Activated CD4-positive, alpha-beta T cell treated with anti-CD3 and anti-CD28 coated beads for 4 hours (primary cell): ENCODE measurements around the gene ARSB.

Experiments
- DNase-seq, 2 donors: peaks; one replicate each; pipeline ENCODE4 v3.0.0-alpha.2; 2020

ARSB gene

DNA sequence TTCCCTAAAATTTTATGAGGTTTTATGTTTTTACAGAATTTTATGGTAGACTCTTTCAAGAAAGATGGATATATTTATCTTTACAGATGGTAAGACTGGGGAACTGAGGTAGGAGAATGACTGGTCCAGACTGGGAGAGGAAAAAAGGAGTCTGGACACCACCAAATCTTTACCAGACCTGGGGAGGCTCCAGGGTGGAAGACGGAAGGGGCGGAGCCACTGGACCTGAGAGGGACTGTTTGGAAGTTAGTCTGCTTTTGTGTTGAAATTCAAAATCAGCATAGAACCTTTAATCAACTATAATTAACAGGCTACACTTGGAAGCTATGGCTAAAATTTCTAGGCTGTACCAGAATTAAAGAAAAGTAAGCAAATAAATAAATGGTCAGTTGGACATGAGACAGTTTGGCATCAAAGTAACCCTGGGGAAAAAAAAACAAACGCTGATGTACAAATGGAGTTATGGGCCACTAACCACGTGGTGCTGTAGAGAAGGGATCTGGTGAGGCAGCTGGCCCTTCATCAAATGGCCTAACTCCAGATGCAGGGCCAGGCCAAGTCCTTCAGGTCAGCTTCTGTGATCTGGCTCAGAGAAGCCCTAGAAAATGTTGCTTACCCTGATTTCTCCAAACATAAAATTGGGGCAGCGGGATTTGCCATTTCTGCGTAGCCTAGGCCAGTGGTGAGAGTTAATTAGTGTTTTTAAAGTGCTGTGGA lies 155.1 kb downstream of the ARSB start:
- no peak for DNase-seq

GRCh38 chr5:78827725-78828124 lies 157.4 kb downstream of the ARSB start:
- no peak for DNase-seq

GRCh38 chr5:78824831-78825281 lies 160.3 kb downstream of the ARSB start:
- no peak for DNase-seq

GRCh38 chr5:78823196-78823595 lies 161.9 kb downstream of the ARSB start:
- DNase-seq: no peak

GRCh38 chr5:78821536-78822021 lies 163.5 kb downstream of the ARSB start:
- DNase-seq: no peak

GRCh38 chr5:78819707-78820106 lies 165.4 kb downstream of the ARSB start:
- no peak for DNase-seq

GRCh38 chr5:78819166-78819565 lies 165.9 kb downstream of the ARSB start:
- DNase-seq: no peak

GRCh38 chr5:78816143-78816765 lies 168.9 kb downstream of the ARSB start:
- no peak for DNase-seq

DNA sequence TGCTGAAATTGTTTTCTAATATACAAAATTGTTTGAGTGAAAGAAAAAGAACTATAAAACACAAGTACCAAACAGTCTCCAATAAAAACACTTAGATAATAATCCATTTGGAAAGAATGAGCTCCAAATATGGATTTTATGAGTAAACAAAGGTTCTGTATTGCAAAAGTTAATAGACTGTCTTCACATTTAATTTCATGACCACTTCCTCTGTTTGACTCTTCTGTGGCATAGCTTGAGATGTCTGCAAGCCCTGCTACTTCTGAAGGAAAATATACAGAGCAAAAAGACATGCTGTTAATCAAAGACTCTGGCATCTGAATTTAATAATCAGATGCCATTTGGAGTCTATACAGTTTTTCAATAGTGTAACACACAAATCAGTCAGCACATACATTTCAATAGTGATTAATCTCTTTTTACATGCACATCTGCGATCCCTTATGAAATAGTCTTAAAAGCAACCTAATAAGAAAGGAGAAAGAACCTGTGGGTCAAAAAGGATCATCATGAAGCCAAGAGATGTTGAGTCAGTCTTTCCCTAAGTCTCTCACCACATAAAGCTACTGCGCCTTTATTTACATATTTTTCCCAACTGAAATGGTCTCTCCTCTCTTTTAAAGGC lies 171.1 kb downstream of the ARSB start:
- DNase-seq: no peak

- DNase-seq: no peak
Observed at GRCh38 chr5:78813286-78813685, 171.8 kb downstream of the ARSB start.

DNA sequence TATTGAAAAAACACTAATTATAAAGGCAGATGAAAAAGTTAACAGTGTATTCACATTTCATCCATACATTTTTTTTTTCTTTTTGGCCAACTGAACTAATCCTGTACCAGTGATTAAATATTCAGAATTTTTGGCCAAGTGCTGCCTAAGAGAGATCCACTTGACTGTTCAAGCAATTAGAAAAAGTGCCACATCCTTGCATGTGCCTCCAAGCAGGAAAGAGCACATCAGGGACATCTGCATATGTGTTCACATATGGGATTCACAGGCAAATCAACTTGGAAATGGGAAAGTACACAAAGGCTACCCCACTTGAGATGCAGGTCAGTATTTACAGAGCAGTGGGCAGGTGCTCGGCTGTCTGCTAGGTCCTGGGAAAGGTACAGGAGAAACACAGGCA lies 173.2 kb downstream of the ARSB start:
- no peak for DNase-seq

DNA sequence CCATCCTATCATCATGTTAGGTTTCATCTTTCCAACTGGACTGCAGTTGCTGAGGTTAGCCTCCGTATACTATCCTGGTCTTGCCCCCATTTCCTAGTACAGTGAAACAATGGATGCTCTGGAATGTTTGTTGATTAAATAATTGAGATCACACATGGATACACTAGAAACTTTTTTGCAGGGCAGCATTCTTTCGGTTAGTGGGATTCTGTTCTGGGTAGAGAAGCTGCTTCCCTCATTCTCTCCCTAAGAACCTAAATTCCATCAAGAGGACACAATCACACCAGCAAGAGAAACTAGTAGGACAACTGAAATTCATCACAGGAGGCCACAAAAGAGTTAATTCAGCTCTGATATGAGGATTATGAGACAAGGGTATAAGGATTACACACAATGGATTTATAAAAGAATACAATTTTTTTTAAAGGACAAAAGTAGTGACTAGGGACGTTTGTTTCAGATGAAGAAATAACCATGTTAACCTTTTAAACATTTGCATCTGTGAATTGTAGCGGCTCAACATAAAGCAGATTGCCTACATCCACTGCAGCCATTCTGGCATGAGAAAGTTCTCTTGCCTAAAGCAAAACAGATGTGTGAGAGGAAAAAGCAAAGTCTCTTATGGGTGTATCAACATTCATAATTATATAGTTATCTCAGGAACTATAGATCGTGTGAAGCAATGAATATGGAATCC lies 173.8 kb downstream of the ARSB start:
- no peak for DNase-seq

DNA sequence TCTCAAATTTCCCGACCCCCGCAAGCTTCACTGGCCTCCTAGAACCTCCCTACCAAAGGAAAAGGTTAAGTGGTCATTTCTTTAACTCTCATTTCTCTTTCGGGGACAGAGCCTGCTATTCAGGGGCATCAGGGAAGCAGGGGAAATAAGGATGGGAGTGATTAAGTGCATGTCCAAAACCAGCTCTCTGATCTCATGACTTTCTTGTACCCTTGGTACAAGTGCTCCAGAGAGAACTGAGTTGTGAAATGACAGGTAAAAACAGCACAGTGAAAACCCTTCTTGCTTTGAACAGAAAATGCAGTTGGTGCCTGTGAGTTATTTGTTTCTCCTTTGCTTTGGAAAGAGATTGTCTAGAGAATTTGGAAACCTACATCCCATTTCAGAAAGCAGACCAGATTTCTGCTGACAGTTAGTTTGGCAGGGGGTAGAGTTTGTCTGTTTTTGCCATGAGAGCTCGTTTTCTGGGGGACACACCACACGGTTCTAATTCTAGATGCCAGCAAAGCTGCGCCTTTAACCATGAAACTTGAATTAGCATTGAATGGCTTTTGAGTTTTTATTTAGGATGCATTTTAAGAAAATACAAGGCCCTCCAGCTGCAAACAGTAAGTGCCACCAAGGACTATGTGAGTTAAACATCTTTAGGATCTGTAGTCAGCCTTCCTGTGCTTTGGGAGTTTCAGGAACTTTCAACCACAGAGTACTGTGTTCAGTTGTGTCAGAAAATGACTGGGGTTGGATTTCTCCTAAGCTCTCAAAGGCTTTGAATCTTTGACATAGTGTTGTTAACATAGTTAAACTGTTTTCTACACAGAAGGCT lies 174.8 kb downstream of the ARSB start:
- no peak for DNase-seq

DNA sequence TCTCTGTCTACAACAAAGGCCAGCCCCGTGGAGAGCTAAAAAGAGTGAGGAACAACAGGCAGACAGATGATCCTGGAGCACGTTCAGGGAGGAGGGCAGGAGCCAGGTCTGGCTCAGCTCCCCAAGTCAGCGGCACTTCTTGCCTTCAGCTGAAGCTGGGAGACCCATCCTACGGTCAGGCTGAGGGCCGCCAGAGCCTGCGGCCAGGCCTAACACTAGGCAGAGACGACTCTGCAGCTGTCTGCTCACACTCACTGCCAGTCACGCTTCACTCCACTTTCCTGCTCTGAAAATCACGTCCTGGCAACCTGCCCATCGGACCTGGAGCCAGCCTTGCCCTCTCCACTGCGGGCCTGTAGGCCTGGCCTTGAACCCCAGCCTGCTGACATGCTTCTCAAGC lies 175.7 kb downstream of the ARSB start:
- DNase-seq: no peak

DNA sequence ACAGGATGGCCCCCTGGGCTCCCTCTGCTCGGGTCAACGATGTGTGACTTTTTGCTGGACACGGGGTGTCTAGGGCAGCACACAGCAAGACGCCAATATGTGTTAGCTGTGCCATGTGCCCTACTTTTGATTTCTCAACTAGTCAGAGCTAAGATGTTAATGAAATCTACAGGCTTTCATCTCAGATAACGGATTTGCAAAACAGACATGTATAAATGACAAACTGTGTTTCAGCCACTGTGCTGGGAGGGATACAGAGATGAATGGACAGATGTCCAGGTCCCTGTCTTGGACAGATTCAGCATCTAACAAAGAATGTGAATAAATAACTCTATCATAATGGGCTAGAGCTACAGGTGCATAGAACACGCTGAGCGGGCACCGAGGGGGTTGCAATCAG lies 176.3 kb downstream of the ARSB start:
- no peak for DNase-seq

- DNase-seq: no peak
Observed at GRCh38 chr5:78808380-78808779, 176.7 kb downstream of the ARSB start.

DNA sequence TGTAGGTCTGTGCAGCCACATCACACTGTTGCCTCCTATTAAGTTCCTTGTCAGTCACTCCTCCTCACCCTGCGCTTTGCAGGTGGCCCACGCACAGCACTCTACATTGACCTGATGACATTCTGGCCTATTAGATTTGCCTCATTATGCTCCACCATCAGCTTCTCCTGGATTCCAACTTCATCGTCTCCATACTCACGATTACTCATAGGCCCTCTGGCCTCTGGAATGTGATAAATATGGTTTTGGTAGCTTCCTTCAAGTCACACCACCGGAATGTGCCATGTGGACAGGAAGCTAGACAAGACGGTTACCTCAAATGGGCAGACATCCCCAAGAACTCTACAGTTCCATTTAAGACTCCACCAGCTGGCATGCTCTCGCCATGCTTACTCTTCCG lies 178.6 kb downstream of the ARSB start:
- DNase-seq: no peak

DNA sequence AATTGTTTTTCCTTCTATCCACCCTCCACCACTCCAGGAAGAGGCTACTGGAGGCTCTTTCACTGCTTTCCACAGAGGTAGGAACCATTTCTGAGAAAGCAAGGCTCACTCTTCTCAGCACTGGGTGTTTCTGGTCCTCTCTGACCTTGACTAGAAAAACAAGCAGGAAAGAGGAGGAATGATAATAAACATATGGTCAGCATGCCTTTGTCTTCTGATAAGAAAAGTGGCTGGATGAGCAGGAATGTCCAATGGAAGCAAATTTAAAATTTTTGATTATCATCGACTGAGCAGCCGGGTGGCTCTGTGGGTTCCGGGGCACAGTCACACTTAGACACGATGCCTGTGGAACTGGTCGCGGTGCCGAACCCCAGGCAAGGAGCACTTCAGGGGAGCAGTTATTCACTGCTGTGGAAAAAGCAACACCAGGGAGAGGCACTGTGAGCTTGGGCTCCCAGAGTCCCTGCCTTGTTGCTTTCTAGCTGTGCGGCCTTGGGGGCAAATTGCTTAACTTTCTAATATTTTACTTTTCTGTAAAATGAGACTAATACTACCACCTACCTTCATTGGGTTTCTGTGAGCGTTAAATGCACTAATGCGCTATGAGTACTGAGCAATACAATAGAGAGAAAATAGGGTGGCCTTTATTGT lies 179.5 kb downstream of the ARSB start:
- no peak for DNase-seq

- no peak for DNase-seq
Observed at GRCh38 chr5:78804995-78805394, 180.1 kb downstream of the ARSB start.

DNA sequence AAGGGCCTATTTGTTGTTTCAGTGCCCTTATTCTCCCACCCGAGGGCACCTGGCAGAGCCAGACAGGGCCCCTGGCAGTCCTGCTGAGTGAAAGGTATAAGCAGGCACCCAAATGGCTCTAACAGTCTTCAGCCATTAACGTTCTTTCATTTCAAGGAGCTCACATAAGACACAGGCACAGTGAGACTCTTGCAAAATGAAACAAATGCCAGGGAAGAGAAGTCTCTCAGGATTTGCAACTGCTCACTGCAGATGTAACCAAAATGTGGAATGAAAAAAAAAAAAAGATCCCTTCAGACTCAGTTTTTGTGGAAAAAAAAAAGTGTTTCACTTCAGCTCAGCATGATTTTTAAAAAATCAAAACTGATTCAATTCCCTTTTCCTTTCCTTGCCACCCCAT lies 181.2 kb downstream of the ARSB start:
- no peak for DNase-seq

- no peak for DNase-seq
Observed at GRCh38 chr5:78803353-78803752, 181.8 kb downstream of the ARSB start.

GRCh38 chr5:78801413-78801812 lies 183.7 kb downstream of the ARSB start:
- DNase-seq: no peak
